Neural cell (in vitro differentiated cells): ENCODE measurements around the gene UCN2. TPM values are rescaled to one million over a fixed set of nuclear protein-coding genes. Genes with fewer than 3 reads are reported as not detected.

Experiments used
- H2AFZ ChIP-seq: fragments of 200-600, 300-800 bp; sonication (generic), shearing (Covaris generic); 2 replicates; pipeline ENCODE4 v1.6.0; 2014; ENCODE audit warnings: low read depth, mild to moderate bottlenecking, antibody characterized with exemption, low read length, moderate library complexity
- H3F3A ChIP-seq: fragments of 200-600 bp; shearing (Covaris generic); 2 replicates; pipeline ENCODE4 v1.6.1; 2016; ENCODE audit warnings: mild to moderate bottlenecking, moderate library complexity, mixed read lengths, antibody characterized with exemption, low read length; ENCODE audit not compliant: insufficient read depth, poor library complexity, severe bottlenecking
- H3K27ac ChIP-seq: fragments of 200-600, 300-800 bp; sonication (generic), shearing (Covaris generic); 2 replicates; pipeline ENCODE4 v1.5.1; 2014; ENCODE audit warnings: mild to moderate bottlenecking, low read length, moderate library complexity
- H3K27me3 ChIP-seq: fragments of 300-800, 200-600 bp; sonication (generic), shearing (Covaris generic); 2 replicates; pipeline ENCODE4 v1.6.0; 2014; ENCODE audit warnings: mild to moderate bottlenecking, low read depth, low read length, moderate library complexity; ENCODE audit not compliant: insufficient read depth
- H3K36me3 ChIP-seq: fragments of 300-800, 200-600 bp; sonication (generic), shearing (Covaris generic); 2 replicates; pipeline ENCODE4 v1.5.1; 2014; ENCODE audit warnings: mild to moderate bottlenecking, antibody characterized with exemption, low read length, moderate library complexity; ENCODE audit not compliant: insufficient read depth
- H3K4me2 ChIP-seq: fragments of 300-800, 200-600 bp; sonication (generic), shearing (Covaris generic); 2 replicates; pipeline ENCODE4 v1.6.0; 2014; ENCODE audit warnings: mild to moderate bottlenecking, low read length
- H3K4me3 ChIP-seq: fragments of 300-800, 200-600 bp; sonication (generic), shearing (Covaris generic); 2 replicates; pipeline ENCODE4 v1.5.1; 2014; ENCODE audit warnings: mild to moderate bottlenecking, low read length, moderate library complexity
- H3K79me2 ChIP-seq: fragments of 200-600 bp; shearing (Covaris generic); replicated peaks from 2 replicates; pipeline ENCODE4 v1.6.0; 2014; ENCODE audit warnings: mild to moderate bottlenecking, low read length, moderate library complexity; ENCODE audit not compliant: insufficient read depth
- H3K9ac ChIP-seq: fragments of 300-800, 200-600 bp; sonication (generic), shearing (Covaris generic); 2 replicates; pipeline ENCODE4 v1.6.1; 2016; ENCODE audit warnings: mild to moderate bottlenecking, low read length, mixed read lengths
- H3K9me2 ChIP-seq: fragments of 200-600 bp; shearing (Covaris generic); 2 replicates; pipeline ENCODE4 v1.6.1; 2016; ENCODE audit warnings: mild to moderate bottlenecking, low read length, mixed read lengths; ENCODE audit not compliant: insufficient read depth
- H3K9me3 ChIP-seq: fragments of 200-600, 300-800 bp; sonication (generic), shearing (Covaris generic); 2 replicates; pipeline ENCODE4 v1.6.1; 2016; ENCODE audit warnings: mild to moderate bottlenecking, mixed run types, low read length, moderate library complexity, mixed read lengths
- H4K20me1 ChIP-seq: fragments of 200-600 bp; shearing (Covaris generic); 2 replicates; pipeline ENCODE4 v1.6.1; 2016; ENCODE audit warnings: mild to moderate bottlenecking, mixed run types; ENCODE audit not compliant: insufficient read depth
- EP300 ChIP-seq: fragments of 450-650 bp; conservative IDR thresholded peaks from 2 replicates; pipeline ENCODE4 v1.6.1; 2014; ENCODE audit warnings: antibody characterized with exemption, mild to moderate bottlenecking, moderate library complexity; ENCODE audit not compliant: poor library complexity, severe bottlenecking
- EZH2 ChIP-seq: fragments of 200-600, 300-800 bp; shearing (Covaris generic), sonication (generic); IDR thresholded peaks from 2 replicates; pipeline ENCODE4 v1.6.1; 2014; ENCODE audit warnings: antibody characterized with exemption, low read length, borderline replicate concordance, mild to moderate bottlenecking; ENCODE audit not compliant: insufficient read depth, poor library complexity, severe bottlenecking
- MXI1 ChIP-seq: fragments of 450-650 bp; conservative IDR thresholded peaks from 2 replicates; pipeline ENCODE4 v1.6.1; 2014; ENCODE audit warnings: antibody characterized with exemption, mild to moderate bottlenecking; ENCODE audit not compliant: poor library complexity, severe bottlenecking
- POLR2AphosphoS5 ChIP-seq: IDR thresholded peaks from 2 replicates; pipeline ENCODE4 v1.6.1; 2012
- RAD21 ChIP-seq: fragments of 450-650 bp; conservative IDR thresholded peaks from 2 replicates; pipeline ENCODE4 v1.6.1; 2014; ENCODE audit warnings: antibody characterized with exemption, mild to moderate bottlenecking, moderate library complexity
- SMC3 ChIP-seq: fragments of 450-650 bp; conservative IDR thresholded peaks from 2 replicates; pipeline ENCODE4 v1.6.1; 2014; ENCODE audit warnings: antibody characterized with exemption, mild to moderate bottlenecking, moderate library complexity; ENCODE audit not compliant: poor library complexity
- TAF1 ChIP-seq: IDR thresholded peaks from 2 replicates; pipeline ENCODE4 v1.6.1; 2012; ENCODE audit warnings: low read depth
- polyA plus RNA-seq: library from polyadenylated mRNA; depleted of rRNA; stranded (reverse); fragments of >200 nt; gene quantifications from 2 replicates; pipeline ENCODE4 v1.2.3, GENCODE V29; 2014
- TF ChIP-seq, protein P1 (sequence below): IDR thresholded peaks from 2 replicates; pipeline ENCODE4 v1.6.1; 2012; ENCODE audit warnings: borderline replicate concordance
- TF ChIP-seq, protein P2 (sequence below): fragments of 450-650 bp; IDR thresholded peaks from 2 replicates; pipeline ENCODE4 v1.5.1; 2014; ENCODE audit warnings: antibody characterized with exemption, mild to moderate bottlenecking, moderate library complexity; ENCODE audit not compliant: poor library complexity, severe bottlenecking

Gene UCN2
- polyA plus RNA-seq, 1 donor from 2014 or later = 0.68 TPM

DNA sequence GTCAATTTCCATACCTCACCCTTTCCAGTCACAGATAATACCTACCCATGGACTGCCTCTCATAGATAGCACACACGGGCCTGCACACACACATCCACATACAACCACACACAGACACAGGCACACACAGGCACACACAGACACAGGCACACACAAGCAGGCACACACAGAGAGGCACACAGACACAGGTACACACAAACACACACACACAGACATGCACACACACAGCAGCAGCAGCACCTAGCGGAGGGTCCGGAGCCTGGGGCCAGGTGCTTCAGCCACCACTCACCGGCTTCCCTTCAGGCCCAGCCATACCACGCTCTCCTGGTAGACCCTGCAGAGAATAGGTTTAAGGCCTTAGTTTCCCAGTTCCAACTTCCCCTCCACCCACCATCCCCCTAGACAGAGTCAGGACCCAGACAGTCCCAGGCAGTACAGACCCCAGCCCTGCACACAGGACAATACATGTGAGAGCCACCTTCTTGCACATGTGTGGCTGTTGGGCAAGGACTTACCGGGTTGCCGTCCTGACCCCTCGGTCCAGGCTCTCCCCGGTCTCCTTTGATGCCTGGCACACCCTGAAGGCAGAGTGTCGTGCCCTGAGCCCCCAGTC lies 10.5 kb upstream of the UCN2 start:
- H3K9me3 ChIP-seq = no peaks in the 10 kb centered on the region
- no peaks in the 10 kb centered on the region for H3K36me3 ChIP-seq
- no peak overlapping the region for H3K4me3 ChIP-seq
- no peaks in the 10 kb centered on the region for H3F3A ChIP-seq
- TF ChIP-seq MXI1 (no peak), TAF1 (no peak), SMC3 (no peak), POLR2AphosphoS5 (no peak), EP300 (no peak), RAD21 (no peak), EZH2 (no peak)
- TF ChIP-seq, protein P1, sequence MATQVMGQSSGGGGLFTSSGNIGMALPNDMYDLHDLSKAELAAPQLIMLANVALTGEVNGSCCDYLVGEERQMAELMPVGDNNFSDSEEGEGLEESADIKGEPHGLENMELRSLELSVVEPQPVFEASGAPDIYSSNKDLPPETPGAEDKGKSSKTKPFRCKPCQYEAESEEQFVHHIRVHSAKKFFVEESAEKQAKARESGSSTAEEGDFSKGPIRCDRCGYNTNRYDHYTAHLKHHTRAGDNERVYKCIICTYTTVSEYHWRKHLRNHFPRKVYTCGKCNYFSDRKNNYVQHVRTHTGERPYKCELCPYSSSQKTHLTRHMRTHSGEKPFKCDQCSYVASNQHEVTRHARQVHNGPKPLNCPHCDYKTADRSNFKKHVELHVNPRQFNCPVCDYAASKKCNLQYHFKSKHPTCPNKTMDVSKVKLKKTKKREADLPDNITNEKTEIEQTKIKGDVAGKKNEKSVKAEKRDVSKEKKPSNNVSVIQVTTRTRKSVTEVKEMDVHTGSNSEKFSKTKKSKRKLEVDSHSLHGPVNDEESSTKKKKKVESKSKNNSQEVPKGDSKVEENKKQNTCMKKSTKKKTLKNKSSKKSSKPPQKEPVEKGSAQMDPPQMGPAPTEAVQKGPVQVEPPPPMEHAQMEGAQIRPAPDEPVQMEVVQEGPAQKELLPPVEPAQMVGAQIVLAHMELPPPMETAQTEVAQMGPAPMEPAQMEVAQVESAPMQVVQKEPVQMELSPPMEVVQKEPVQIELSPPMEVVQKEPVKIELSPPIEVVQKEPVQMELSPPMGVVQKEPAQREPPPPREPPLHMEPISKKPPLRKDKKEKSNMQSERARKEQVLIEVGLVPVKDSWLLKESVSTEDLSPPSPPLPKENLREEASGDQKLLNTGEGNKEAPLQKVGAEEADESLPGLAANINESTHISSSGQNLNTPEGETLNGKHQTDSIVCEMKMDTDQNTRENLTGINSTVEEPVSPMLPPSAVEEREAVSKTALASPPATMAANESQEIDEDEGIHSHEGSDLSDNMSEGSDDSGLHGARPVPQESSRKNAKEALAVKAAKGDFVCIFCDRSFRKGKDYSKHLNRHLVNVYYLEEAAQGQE = no peak
- TF ChIP-seq, protein P2, sequence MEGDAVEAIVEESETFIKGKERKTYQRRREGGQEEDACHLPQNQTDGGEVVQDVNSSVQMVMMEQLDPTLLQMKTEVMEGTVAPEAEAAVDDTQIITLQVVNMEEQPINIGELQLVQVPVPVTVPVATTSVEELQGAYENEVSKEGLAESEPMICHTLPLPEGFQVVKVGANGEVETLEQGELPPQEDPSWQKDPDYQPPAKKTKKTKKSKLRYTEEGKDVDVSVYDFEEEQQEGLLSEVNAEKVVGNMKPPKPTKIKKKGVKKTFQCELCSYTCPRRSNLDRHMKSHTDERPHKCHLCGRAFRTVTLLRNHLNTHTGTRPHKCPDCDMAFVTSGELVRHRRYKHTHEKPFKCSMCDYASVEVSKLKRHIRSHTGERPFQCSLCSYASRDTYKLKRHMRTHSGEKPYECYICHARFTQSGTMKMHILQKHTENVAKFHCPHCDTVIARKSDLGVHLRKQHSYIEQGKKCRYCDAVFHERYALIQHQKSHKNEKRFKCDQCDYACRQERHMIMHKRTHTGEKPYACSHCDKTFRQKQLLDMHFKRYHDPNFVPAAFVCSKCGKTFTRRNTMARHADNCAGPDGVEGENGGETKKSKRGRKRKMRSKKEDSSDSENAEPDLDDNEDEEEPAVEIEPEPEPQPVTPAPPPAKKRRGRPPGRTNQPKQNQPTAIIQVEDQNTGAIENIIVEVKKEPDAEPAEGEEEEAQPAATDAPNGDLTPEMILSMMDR = no peak
- no peak overlapping the region for H3K27ac ChIP-seq
- no peak overlapping the region for H3K9ac ChIP-seq
- H3K4me2 ChIP-seq = no peak overlapping the region
- H3K9me2 ChIP-seq = no peaks in the 10 kb centered on the region
- no peaks in the 10 kb centered on the region for H3K79me2 ChIP-seq
- H2AFZ ChIP-seq = no peak overlapping the region
- H3K27me3 ChIP-seq = no peaks in the 10 kb centered on the region
- no peaks in the 10 kb centered on the region for H4K20me1 ChIP-seq

DNA sequence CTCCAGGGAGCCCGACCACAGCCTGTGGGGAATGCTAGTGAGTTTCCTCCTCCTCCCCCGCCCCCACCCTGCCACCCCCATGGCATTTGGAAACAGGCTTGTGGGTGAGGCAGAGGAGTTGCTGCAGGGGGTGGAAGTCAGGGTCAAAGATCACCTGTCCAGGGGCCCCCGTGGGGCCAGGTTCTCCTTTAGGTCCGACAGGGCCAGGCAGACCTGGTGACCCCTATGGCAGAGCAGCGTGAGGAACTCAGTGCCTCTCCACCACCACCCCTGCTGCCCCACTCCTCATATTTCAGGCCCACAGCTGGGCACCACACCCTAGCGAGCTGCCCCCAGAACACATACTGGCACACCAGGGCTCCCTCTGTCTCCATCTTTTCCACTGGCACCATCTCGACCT lies 8.9 kb upstream of the UCN2 start:
- H3F3A ChIP-seq = no peaks in the 10 kb centered on the region
- H4K20me1 ChIP-seq = no peaks in the 10 kb centered on the region
- H3K79me2 ChIP-seq = no peaks in the 10 kb centered on the region
- H3K9me2 ChIP-seq = no peaks in the 10 kb centered on the region
- H3K4me3 ChIP-seq = no peak overlapping the region
- no peak overlapping the region for H3K27ac ChIP-seq
- H3K36me3 ChIP-seq = no peaks in the 10 kb centered on the region
- H3K27me3 ChIP-seq = no peaks in the 10 kb centered on the region
- H3K9ac ChIP-seq = no peak overlapping the region
- H2AFZ ChIP-seq = no peak overlapping the region
- TF ChIP-seq POLR2AphosphoS5 (no peak), MXI1 (no peak), EP300 (no peak), RAD21 (no peak), EZH2 (no peak), SMC3 (no peak), TAF1 (no peak)
- TF ChIP-seq, protein P2 = no peak
- TF ChIP-seq, protein P1 = no peak
- H3K9me3 ChIP-seq = no peaks in the 10 kb centered on the region
- no peak overlapping the region for H3K4me2 ChIP-seq
